SK-N-SH (cell line): Measurements from ENCODE around the gene ENOX1. TPM values are rescaled to one million over a fixed set of nuclear protein-coding genes. Genes with fewer than 3 reads are reported as not detected.
A peak's percentile ranks its signal among the peaks of the same experiment; 100 is the strongest.

Source experiments
- CTCF ChIA-PET: fragments of 300-600, 350-600 bp; formaldehyde crosslinking; extraction: SDS; loops from one replicate; lab custom pipeline; 2021; lab: Yijun Ruan, JAX
- POLR2A ChIA-PET: fragments of 350-600 bp; sonication (Branson Sonifier 250); formaldehyde crosslinking; extraction: SDS; loops from one replicate; lab custom pipeline; 2020; ENCODE audit warnings: antibody characterized with exemption, inconsistent platforms; lab: Yijun Ruan, JAX
- DNase-seq: peaks from one replicate; pipeline ENCODE4 v3.0.0; 2012
- H2AFZ ChIP-seq: fragments of 200-600 bp; sonication (generic); 2 replicates; pipeline ENCODE4 v1.8.1; 2016; ENCODE audit warnings: antibody characterized with exemption, mild to moderate bottlenecking, low read depth
- H3F3A ChIP-seq: fragments of 200-600 bp; sonication (generic); replicated peaks from 2 replicates; pipeline ENCODE3; 2016; ENCODE audit warnings: antibody characterized with exemption, mild to moderate bottlenecking; ENCODE audit not compliant: insufficient read depth
- H3K27ac ChIP-seq, 2 experiments: fragments of 200-500 bp in 1 of 2; fragments of 200-600 bp in 1 of 2; sonication (Bioruptor generic) in 1 of 2; sonication (generic), shearing (Covaris generic) in 1 of 2; 2 replicates each; pipeline versions ENCODE4 v1.5.1 to v1.6.1; 2014 to 2016; ENCODE audit warnings: low read depth in 2 of 2, inconsistent platforms in 1 of 2, low read length in 1 of 2, mild to moderate bottlenecking in 1 of 2, mixed read lengths in 1 of 2
- H3K27me3 ChIP-seq: fragments of 200-600 bp; sonication (generic), shearing (Covaris generic); 2 replicates; pipeline ENCODE4 v1.6.1; 2016; ENCODE audit warnings: mixed run types; ENCODE audit not compliant: insufficient read depth
- H3K36me3 ChIP-seq, 2 experiments: fragments of 200-500 bp in 1 of 2; fragments of 200-600 bp in 1 of 2; sonication (Bioruptor generic) in 1 of 2; sonication (generic) in 1 of 2; replicated peaks in 1 of 2; 2 replicates each; pipeline versions ENCODE3 to v1.5.1; 2014 to 2016; ENCODE audit warnings: low read length in 1 of 2, mild to moderate bottlenecking in 1 of 2; ENCODE audit not compliant: insufficient read depth in 2 of 2, control insufficient read depth in 1 of 2
- H3K4me1 ChIP-seq, 2 experiments: fragments of 200-500 bp in 1 of 2; fragments of 200-600 bp in 1 of 2; sonication (Bioruptor generic) in 1 of 2; sonication (generic), shearing (Covaris generic) in 1 of 2; 2 replicates each; pipeline versions ENCODE4 v1.5.1 to v1.6.1; 2014 to 2016; ENCODE audit warnings: low read depth in 1 of 2, low read length in 1 of 2, mixed run types in 1 of 2; ENCODE audit not compliant: insufficient read depth in 2 of 2, control insufficient read depth in 1 of 2
- H3K4me2 ChIP-seq: fragments of 200-600 bp; sonication (generic), shearing (Covaris generic); 2 replicates; pipeline ENCODE4 v1.6.1; 2017; ENCODE audit warnings: mixed run types
- H3K4me3 ChIP-seq, 2 experiments: fragments of 200-500 bp in 1 of 2; fragments of 200-600 bp in 1 of 2; sonication (Bioruptor generic) in 1 of 2; sonication (generic), shearing (Covaris generic) in 1 of 2; 2 replicates each; pipeline versions ENCODE4 v1.5.1 to v1.8.1; 2014 to 2016; ENCODE audit warnings: low read depth in 2 of 2, inconsistent platforms in 1 of 2, low read length in 1 of 2, mild to moderate bottlenecking in 1 of 2, mixed read lengths in 1 of 2, moderate library complexity in 1 of 2
- H3K79me2 ChIP-seq: fragments of 200-600 bp; sonication (generic); 2 replicates; pipeline ENCODE4 v1.8.1; 2017; ENCODE audit warnings: mild to moderate bottlenecking; ENCODE audit not compliant: insufficient read depth
- H3K9ac ChIP-seq: fragments of 200-600 bp; sonication (generic); 2 replicates; pipeline ENCODE4 v1.6.1; 2017; ENCODE audit warnings: mixed run types
- H3K9me2 ChIP-seq: fragments of 200-600 bp; sonication (generic); 2 replicates; pipeline ENCODE4 v1.6.1; 2017; ENCODE audit warnings: mixed run types
- H3K9me3 ChIP-seq: fragments of 200-600 bp; sonication (generic); 2 replicates; pipeline ENCODE4 v1.6.1; 2017; ENCODE audit warnings: mixed run types, mild to moderate bottlenecking, moderate library complexity
- H4K20me1 ChIP-seq: fragments of 200-600 bp; sonication (generic); 2 replicates; pipeline ENCODE4 v1.6.1; 2017; ENCODE audit warnings: mild to moderate bottlenecking, mixed run types; ENCODE audit not compliant: insufficient read depth
- EP300 ChIP-seq, 2 experiments: IDR thresholded peaks; 2 replicates each; pipeline versions ENCODE4 v1.4.0 to v1.6.1; 2012; ENCODE audit warnings: borderline replicate concordance in 1 of 2, low read depth in 1 of 2, low read length in 1 of 2
- FOXM1 ChIP-seq: IDR thresholded peaks from 2 replicates; pipeline ENCODE4 v1.4.0; 2012; ENCODE audit warnings: low read depth, mild to moderate bottlenecking
- GATA2 ChIP-seq: sonication (generic); formaldehyde crosslinking; IDR thresholded peaks from 2 replicates; pipeline ENCODE4 v1.5.0; 2020; ENCODE audit warnings: mild to moderate bottlenecking, missing genetic modification reagents
- JUND ChIP-seq: IDR thresholded peaks from 2 replicates; pipeline ENCODE4 v1.4.0; 2012
- NFIC ChIP-seq: IDR thresholded peaks from 2 replicates; pipeline ENCODE4 v1.4.0; 2012; ENCODE audit warnings: borderline replicate concordance
- PBX3 ChIP-seq: IDR thresholded peaks from 2 replicates; pipeline ENCODE4; 2012
- TAF1 ChIP-seq: IDR thresholded peaks from 2 replicates; pipeline ENCODE4 v1.6.1; 2012; ENCODE audit warnings: low read depth, mild to moderate bottlenecking, low read length, moderate library complexity, borderline replicate concordance
- TCF12 ChIP-seq: IDR thresholded peaks from 2 replicates; pipeline ENCODE4 v1.4.0; 2012
- TEAD4 ChIP-seq: IDR thresholded peaks from 2 replicates; pipeline ENCODE4 v1.4.0; 2012; ENCODE audit warnings: mild to moderate bottlenecking, borderline replicate concordance; ENCODE audit not compliant: insufficient read depth
- WGBS: methylation state at CpG from one replicate; pipeline ENCODE4 v1.1.6; 2017; ENCODE audit warnings: low lambda C conversion rate; 5-methylcytosine and 5-hydroxymethylcytosine counted together
- polyA plus RNA-seq, 3 experiments: library from polyadenylated mRNA; depleted of rRNA; stranded (reverse); fragments of >200 nt; gene quantifications; 2 replicates each; pipeline ENCODE4 v1.2.3, GENCODE V29; 2012
- TF ChIP-seq, protein P1 (sequence below): fragments of 150-350 bp; IDR thresholded peaks from 2 replicates; pipeline ENCODE4 v1.6.1; 2016; ENCODE audit warnings: mild to moderate bottlenecking, low read depth, low read length

Gene ENOX1
- polyA plus RNA-seq, 1 of the 3 experiments (the other 2 are of a cell fraction): 5.8 TPM

GRCh38 chr13:43364210-43365038 lies 422.3 kb downstream of the ENOX1 start:
- no peaks in the 10 kb centered on the region for H3K36me3 ChIP-seq
- peak overlapping the region; percentile 62 to 82 for H3K27ac ChIP-seq
- peak overlapping the region; percentile 64; the same call in 1 of the 2 replicates for H2AFZ ChIP-seq
- H3K27me3 ChIP-seq: no peaks in the 10 kb centered on the region
- peaks cover 10% of the 10 kb centered on the region for H3F3A ChIP-seq
- TF ChIP-seq PBX3: peak; percentile 61
- peak; percentile 31; the same call in 1 of the 2 replicates for TF ChIP-seq TCF12
- TF ChIP-seq TAF1: no peak
- TF ChIP-seq TEAD4: no peak
- TF ChIP-seq, protein P1, sequence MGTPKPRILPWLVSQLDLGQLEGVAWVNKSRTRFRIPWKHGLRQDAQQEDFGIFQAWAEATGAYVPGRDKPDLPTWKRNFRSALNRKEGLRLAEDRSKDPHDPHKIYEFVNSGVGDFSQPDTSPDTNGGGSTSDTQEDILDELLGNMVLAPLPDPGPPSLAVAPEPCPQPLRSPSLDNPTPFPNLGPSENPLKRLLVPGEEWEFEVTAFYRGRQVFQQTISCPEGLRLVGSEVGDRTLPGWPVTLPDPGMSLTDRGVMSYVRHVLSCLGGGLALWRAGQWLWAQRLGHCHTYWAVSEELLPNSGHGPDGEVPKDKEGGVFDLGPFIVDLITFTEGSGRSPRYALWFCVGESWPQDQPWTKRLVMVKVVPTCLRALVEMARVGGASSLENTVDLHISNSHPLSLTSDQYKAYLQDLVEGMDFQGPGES: no peak
- 0 out of 2 replicates have a peak, but pooled peaks have one; percentile 8 for TF ChIP-seq JUND
- TF ChIP-seq, all 33 proteins: peak for 3
- no peaks in the 10 kb centered on the region for H3K9me2 ChIP-seq
- H4K20me1 ChIP-seq: no peaks in the 10 kb centered on the region
- peaks cover 10 to 30% of the 10 kb centered on the region in 2 experiments for H3K4me1 ChIP-seq
- peak overlapping the region; percentile 23 for H3K9ac ChIP-seq
- ChIA-PET CTCF (interaction anchor here (0.5 kb wide), 1 partner anchor 1382 kb away, joined by 4 read pairs; no protein-coding TSS in a partner anchor), POLR2A (no interaction called here)
- H3K9me3 ChIP-seq: no peaks in the 10 kb centered on the region
- 51% methylated on average over 10 of the region's 10 CpGs for WGBS
- no peaks in the 10 kb centered on the region for H3K79me2 ChIP-seq
- peak overlapping the region; percentile 46 for H3K4me2 ChIP-seq
- DNase-seq: no peak
- H3K4me3 ChIP-seq: no peak overlapping the region

- CTCF ChIA-PET: no interaction called here
- H3K79me2 ChIP-seq: no peaks in the 10 kb centered on the region
- no peak overlapping the region for H3K4me3 ChIP-seq
- 38% methylated on average over 5 of the region's 5 CpGs for WGBS
- peaks cover 10% of the 10 kb centered on the region for H3F3A ChIP-seq
- H3K36me3 ChIP-seq: no peaks in the 10 kb centered on the region
- TF ChIP-seq TCF12 (peak; percentile 68), EP300 (IDR thresholded peaks at IDR 0.05; ENCODE audit: borderline replicate concordance in 1 of 2, low read depth in 1 of 2, low read length in 1 of 2) (no peak; a peak in 1 of 4 replicates), NFIC (peak; percentile 48; the same call in 1 of the 2 replicates), GATA2 (CRISPR knock-in tag) (no peak), FOXM1 (no peak), PBX3 (peak; percentile 57)
- peak overlapping the region; percentile 23; the same call in 1 of the 2 replicates for H3K9ac ChIP-seq
- peak overlapping the region; percentile 64; the same call in 1 of the 2 replicates for H2AFZ ChIP-seq
- no peaks in the 10 kb centered on the region for H3K27me3 ChIP-seq
- DNase-seq: no peak
- H3K4me1 ChIP-seq: peaks cover 10 to 30% of the 10 kb centered on the region in 2 experiments
- no peaks in the 10 kb centered on the region for H3K9me2 ChIP-seq
- no peaks in the 10 kb centered on the region for H4K20me1 ChIP-seq
- H3K9me3 ChIP-seq: no peaks in the 10 kb centered on the region
- peak overlapping the region; percentile 46; the same call in 1 of the 2 replicates for H3K4me2 ChIP-seq
- H3K27ac ChIP-seq: peak overlapping the region; percentile 62 to 82; a peak in 3 of 4 replicates
- POLR2A ChIA-PET: no interaction called here
Measured at GRCh38 chr13:43363156-43363953, 423.4 kb downstream of the ENOX1 start.
